Stimulated activated CD4-positive, alpha-beta T cell treated with anti-CD3 and anti-CD28 coated beads, Interleukin-1b, Interleukin-23, amount 100 ng/mL, for 4 hours (primary cell): ENCODE measurements around the gene NKAIN4.

Experiments used
- DNase-seq, 2 donors: peaks; one replicate each; pipeline ENCODE4 v3.0.0-alpha.2; 2020; ENCODE audit warnings: low read depth in 2 of 2

NKAIN4 gene

DNA sequence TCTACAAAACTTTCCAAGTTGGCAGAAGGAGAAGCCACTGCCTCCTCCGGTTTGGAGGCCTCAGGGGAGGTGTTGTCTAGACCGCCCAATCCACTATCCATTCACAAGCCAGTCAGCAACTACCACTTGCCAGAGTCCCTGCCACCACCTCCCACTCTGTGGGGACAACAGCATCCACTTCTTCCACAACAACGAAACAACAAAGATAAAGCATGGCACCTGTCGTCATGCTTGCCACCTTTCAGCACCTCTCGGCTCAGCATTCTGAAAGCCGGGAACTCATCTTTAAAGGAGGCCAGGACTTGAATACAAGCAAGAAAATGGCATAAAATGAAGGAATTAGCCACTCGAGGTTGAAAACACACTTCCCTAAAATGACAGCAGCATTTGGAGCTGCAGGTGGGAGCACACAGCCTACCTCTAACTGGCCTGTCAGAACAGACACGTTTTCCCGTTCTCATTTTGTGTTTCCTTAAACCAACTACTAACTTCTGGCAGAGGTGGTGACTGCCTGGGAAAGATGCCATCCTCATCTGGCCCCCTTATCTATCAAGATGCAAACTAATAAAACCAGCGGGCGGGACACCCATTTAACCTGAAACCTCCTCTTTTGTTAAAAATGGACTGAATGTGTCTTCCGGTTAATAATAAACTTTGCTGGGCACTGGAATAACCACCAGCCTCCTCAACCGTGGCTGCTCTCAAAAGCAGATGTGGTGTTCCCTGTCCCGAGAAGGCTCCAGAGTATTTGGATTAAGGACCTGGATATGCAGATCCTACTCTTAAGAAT lies 60.1 kb downstream of the NKAIN4 start:
- DNase-seq, result no peak

DNA sequence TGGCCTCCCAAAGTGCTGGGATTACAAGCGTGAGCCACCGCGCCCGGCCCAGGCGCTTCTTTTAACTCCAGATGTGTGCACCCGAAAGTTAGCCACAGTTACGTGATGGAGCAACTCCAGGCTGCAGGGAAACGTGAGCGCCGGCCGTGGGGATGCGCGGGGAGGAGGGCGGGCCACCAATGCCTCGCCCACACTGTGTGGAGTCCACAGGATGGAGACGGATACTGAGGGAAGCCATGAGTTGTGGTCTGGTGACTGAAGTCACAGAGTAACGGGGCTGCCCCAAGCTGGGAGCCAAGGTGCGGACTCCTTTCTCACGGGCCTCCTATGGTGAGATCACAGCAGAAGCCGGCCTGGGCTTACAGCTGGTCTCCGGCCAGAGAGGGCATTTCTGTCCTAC lies 61.5 kb downstream of the NKAIN4 start:
- DNase-seq, result no peak

DNA sequence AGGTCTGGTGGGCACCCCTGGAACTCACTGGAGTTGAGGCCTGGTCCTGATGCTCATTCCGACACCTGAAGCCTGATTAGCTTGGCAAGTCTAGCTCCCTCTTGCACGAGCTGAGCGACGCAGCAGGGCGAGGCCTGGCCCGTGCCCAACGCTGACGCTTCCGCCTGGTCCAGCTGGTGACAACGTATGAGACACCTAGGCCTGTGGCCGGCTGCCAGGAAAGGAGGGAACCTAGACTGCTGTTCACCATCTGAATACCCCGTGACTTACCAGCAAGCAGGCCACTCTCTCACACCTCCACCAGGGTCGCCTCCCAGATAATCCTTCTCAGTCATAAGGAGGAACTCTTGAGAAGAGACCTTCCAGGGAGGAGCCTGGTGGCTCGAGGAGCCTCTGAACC lies 62.9 kb downstream of the NKAIN4 start:
- DNase-seq, result no peak

DNA sequence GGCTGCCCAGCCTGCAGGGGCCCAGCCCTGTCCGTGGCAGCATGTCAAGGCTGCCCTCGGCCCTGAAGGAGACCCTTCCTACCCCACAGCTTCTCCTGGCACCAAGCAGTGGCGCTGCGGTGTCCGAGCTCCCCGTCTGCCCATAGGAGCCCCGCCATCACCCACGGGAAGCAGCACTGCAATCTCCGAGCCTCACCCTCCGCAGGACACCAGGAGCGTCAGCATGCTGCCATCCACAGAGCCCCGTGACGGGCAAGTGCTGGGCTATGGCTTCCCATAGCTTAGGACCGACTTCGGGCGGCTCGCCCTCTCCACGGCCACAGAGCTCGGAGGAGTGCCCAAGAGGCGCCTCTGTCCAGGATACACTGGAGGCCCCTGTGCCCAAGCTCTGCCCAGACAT lies 63.4 kb downstream of the NKAIN4 start:
- no peak for DNase-seq
